GM18951 (cell line): ENCODE results near the gene USP3.
A peak's percentile ranks its signal among the peaks of the same experiment; 100 is the strongest.

Source experiments
- POLR2A ChIP-seq: IDR thresholded peaks from 4 replicates; pipeline ENCODE4 v1.6.1; 2011; ENCODE audit warnings: mild to moderate bottlenecking; ENCODE audit not compliant: insufficient read length, insufficient read depth; ENCODE audit errors: extremely low read depth
- in situ Hi-C: fragments of 300-500 bp; cut with MboI; formaldehyde crosslinking; loops from one replicate; pipeline ENCODE4 v1.12.0; 2022; ENCODE audit warnings: low sequenced_read_pairs, mixed read lengths, inconsistent platforms; ENCODE audit not compliant: unreplicated experiment

Gene USP3, protein sequence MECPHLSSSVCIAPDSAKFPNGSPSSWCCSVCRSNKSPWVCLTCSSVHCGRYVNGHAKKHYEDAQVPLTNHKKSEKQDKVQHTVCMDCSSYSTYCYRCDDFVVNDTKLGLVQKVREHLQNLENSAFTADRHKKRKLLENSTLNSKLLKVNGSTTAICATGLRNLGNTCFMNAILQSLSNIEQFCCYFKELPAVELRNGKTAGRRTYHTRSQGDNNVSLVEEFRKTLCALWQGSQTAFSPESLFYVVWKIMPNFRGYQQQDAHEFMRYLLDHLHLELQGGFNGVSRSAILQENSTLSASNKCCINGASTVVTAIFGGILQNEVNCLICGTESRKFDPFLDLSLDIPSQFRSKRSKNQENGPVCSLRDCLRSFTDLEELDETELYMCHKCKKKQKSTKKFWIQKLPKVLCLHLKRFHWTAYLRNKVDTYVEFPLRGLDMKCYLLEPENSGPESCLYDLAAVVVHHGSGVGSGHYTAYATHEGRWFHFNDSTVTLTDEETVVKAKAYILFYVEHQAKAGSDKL

DNA sequence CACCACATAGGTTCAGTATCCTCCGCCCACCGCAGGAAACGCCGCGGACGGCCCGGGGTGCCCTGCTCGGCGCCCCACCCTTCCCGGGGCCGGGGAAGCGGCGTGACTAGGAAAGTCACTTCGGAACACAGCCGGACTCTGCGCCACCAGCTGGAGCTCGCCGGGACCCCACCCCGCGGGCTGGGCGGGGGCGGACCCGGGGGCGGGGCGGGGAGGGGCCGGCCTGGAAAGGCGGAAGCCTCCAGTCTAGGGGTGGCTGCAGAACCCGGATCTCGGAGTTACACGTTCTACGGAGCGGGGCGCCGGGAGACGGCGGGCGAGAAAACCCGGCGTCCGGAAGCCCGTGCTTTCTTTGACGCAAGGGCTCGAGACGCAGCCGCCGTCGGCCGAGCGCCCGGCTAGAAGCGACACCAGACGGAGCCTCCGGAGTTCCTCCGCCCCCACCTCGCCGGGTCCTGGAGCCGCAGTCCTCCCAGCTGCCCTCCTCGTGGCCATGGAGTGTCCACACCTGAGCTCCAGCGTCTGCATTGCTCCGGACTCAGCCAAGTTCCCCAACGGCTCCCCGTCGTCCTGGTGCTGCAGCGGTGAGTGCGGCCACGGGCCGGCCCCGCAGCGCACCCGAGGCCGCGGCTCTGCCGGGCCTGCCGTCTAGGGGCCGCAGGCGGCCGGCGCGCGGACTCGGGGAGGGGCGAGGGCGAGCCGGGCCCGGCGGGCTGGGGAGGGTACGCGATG, at the start of gene USP3:
Gene USP3, plus strand, starts transcription at position 347 of the 732 bp plus-strand sequence. Its CDS starts 147 bp downstream, at position 494.
- in situ Hi-C loops, result no loop called here
- peak; percentile 92 for TF ChIP-seq POLR2A

DNA sequence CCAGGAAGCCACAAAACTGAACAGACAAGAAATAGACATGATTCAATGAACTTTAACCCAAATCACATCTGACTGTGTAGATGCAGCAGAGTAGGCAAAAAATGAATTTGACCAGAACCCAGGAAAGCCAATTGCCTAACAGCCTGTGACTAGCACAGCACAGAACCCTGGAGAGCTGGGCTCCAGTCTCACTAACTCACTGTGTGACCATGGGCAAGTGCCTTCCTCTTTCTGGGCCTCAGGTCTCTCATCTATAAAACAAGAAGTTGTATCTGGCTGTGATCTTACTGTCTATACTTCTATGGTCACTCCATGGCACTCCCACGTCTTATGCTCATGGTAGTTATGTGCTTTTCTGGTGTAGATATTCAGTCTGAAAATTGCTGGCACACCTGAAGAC, 48.1 kb upstream of the USP3 start:
- in situ Hi-C loops, result loop anchor here (25.0 kb wide), 1 partner anchor 606 kb away; no protein-coding TSS in a partner anchor
- TF ChIP-seq POLR2A, result no peak

DNA sequence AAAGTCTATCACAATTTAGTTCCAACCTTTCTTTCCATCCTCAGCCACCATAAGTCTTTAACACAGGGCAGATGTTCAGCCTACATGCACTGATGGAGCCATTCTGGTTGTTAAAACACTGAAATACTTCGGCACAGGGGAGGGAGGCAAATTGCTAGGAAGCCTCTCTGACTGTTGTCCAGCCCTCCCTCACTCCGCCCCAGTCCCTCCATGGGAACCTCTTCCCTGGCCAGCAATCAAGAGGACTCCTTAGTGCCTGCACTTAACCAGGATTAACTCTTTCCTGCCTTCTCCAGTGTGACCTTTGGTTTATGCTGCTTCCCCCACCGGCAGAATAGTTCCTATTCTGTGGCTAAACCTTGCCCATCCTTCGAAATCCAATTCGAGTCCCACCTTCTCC, 47.0 kb upstream of the USP3 start:
- TF ChIP-seq POLR2A, result no peak
- in situ Hi-C loops, result loop anchor here (25.0 kb wide), 1 partner anchor 605 kb away; no protein-coding TSS in a partner anchor

GRCh38 chr15:63458026-63458425, 46.4 kb upstream of the USP3 start:
- in situ Hi-C loops, result loop anchor here (25.0 kb wide), 1 partner anchor 604 kb away; no protein-coding TSS in a partner anchor
- no peak for TF ChIP-seq POLR2A

GRCh38 chr15:63458794-63459395, 45.5 kb upstream of the USP3 start:
- in situ Hi-C loops, result loop anchor here (25.0 kb wide), 1 partner anchor 603 kb away; no protein-coding TSS in a partner anchor
- TF ChIP-seq POLR2A, result no peak

- TF ChIP-seq POLR2A, result no peak
These were observed 43.9 kb upstream of the USP3 start for GRCh38 chr15:63460210-63461155.

GRCh38 chr15:63461230-63461985, 43.0 kb upstream of the USP3 start:
- in situ Hi-C loops, result loop anchor here (25.0 kb wide), 1 partner anchor 601 kb away; no protein-coding TSS in a partner anchor
- TF ChIP-seq POLR2A, result no peak

More at GRCh38 chr15:63460210-63461155, 43.9 kb upstream of the USP3 start:
- in situ Hi-C loops, result loop anchor here (25.0 kb wide), 1 partner anchor 602 kb away; no protein-coding TSS in a partner anchor

GRCh38 chr15:63462088-63462487, 42.3 kb upstream of the USP3 start:
- TF ChIP-seq POLR2A, result no peak
- in situ Hi-C loops, result loop anchor here (25.0 kb wide), 1 partner anchor 600 kb away; no protein-coding TSS in a partner anchor

GRCh38 chr15:63463036-63463435, 41.4 kb upstream of the USP3 start:
- TF ChIP-seq POLR2A, result no peak
- in situ Hi-C loops, result loop anchor here (25.0 kb wide), 1 partner anchor 599 kb away; no protein-coding TSS in a partner anchor

- no peak for TF ChIP-seq POLR2A
These were observed 40.6 kb upstream of the USP3 start for GRCh38 chr15:63463793-63464192.

DNA sequence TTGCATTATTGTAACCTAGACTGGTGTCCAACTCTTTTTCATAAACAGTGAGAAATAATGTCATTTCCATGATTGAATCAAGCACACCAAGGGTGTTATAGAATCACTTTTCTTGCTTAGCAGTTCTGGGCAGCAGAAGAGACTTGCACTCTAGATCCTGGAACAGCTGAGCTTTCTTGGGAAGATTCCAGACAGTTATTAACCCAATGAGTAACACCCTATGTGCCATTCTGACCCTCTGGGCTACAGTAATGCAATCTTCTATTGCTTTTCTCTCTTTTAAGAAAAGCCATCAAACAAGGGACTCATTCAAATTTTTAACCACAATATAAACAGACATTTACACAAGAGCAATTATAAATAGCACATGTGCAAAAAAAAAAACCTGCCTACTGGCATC, 39.3 kb upstream of the USP3 start:
- in situ Hi-C loops, result loop anchor here (25.0 kb wide), 1 partner anchor 597 kb away; no protein-coding TSS in a partner anchor
- TF ChIP-seq POLR2A, result no peak

More at GRCh38 chr15:63463793-63464192, 40.6 kb upstream of the USP3 start:
- in situ Hi-C loops, result loop anchor here (25.0 kb wide), 1 partner anchor 599 kb away; no protein-coding TSS in a partner anchor
